ENCODE results near the gene AMFR.

GRCh38 chr16:56382901-56383355, 42.4 kb downstream of the AMFR start:
- TF ChIP-seq CTCF (IDR thresholded peaks at IDR 0.05) (no peak), ZFX (IDR thresholded peaks at IDR 0.05; ENCODE audit: borderline replicate concordance) (no peak)

Measured in 22Rv1 (cell line).